Measurements from ENCODE around the gene PSMD9.

DNA sequence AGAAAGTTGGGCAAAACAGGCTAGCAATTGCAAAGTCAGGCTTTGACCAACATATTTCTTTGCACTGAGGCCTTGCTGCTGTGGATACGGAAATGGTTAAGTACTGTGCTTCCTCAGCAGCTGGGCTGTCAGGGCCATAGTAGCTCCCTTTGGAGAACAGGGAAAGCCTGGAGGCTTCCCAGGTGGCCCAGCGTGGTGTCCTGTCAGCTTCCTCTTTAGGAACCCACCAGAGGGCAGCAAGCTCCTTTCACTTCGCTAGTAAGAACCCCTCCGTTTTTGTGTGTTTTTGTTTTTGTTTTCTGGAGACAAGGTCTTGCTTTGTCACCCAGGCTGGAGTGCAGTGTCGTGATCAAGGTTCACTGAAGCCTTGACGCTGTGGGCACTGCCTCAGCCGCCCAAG is 28.1 kb downstream of the PSMD9 start:
- TF ChIP-seq, protein P1, sequence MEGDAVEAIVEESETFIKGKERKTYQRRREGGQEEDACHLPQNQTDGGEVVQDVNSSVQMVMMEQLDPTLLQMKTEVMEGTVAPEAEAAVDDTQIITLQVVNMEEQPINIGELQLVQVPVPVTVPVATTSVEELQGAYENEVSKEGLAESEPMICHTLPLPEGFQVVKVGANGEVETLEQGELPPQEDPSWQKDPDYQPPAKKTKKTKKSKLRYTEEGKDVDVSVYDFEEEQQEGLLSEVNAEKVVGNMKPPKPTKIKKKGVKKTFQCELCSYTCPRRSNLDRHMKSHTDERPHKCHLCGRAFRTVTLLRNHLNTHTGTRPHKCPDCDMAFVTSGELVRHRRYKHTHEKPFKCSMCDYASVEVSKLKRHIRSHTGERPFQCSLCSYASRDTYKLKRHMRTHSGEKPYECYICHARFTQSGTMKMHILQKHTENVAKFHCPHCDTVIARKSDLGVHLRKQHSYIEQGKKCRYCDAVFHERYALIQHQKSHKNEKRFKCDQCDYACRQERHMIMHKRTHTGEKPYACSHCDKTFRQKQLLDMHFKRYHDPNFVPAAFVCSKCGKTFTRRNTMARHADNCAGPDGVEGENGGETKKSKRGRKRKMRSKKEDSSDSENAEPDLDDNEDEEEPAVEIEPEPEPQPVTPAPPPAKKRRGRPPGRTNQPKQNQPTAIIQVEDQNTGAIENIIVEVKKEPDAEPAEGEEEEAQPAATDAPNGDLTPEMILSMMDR (IDR thresholded peaks at IDR 0.05): no peak
- no peak for TF ChIP-seq POLR2A (IDR thresholded peaks at IDR 0.05)
